ENCODE measurements around the gene MTHFR.

Gene MTHFR

GRCh38 chr1:11805422-11806306 lies at the start of gene MTHFR, which contains the start of gene CLCN6:
MTHFR (minus strand) TSS chr1:11805964; CDS start chr1:11803116, 2,848 bp downstream.
CLCN6 (plus strand) TSS chr1:11806191; CDS start chr1:11806263, 72 bp downstream.
- DNase-seq (ENCODE audit: low read depth): peak; percentile 95
- TF ChIP-seq, protein P1, sequence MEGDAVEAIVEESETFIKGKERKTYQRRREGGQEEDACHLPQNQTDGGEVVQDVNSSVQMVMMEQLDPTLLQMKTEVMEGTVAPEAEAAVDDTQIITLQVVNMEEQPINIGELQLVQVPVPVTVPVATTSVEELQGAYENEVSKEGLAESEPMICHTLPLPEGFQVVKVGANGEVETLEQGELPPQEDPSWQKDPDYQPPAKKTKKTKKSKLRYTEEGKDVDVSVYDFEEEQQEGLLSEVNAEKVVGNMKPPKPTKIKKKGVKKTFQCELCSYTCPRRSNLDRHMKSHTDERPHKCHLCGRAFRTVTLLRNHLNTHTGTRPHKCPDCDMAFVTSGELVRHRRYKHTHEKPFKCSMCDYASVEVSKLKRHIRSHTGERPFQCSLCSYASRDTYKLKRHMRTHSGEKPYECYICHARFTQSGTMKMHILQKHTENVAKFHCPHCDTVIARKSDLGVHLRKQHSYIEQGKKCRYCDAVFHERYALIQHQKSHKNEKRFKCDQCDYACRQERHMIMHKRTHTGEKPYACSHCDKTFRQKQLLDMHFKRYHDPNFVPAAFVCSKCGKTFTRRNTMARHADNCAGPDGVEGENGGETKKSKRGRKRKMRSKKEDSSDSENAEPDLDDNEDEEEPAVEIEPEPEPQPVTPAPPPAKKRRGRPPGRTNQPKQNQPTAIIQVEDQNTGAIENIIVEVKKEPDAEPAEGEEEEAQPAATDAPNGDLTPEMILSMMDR (IDR thresholded peaks at IDR 0.05; ENCODE audit: low read depth, low read length, missing control alignments): no peak

DNA sequence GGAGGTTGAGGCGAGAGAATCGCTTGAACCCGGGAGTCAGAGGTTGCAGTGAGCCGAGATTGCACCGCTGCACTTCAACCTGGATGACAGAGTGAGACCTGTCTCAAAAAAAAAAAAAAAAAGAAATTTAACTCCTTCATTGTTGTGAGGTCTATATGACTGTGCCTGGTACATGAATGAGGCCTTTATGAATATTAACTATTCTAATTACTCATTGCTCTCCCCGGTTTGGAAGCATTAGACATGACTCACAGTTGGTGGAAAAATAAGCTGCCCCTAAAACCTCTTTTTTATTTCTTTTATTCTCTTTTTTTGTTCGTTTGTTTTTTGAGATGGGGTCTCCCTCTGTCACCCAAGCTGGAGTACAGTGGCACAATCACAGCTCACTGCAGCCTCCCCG lies 49.7 kb upstream of the MTHFR start:
- no peak overlapping the region for H3K4me3 ChIP-seq (ENCODE audit: low read depth, low read length)
- TF ChIP-seq, protein P1 (IDR thresholded peaks at IDR 0.05; ENCODE audit: low read depth, low read length, missing control alignments): no peak

More at GRCh38 chr1:11805422-11806306, at the start of gene MTHFR, which contains the start of gene CLCN6:
- H3K4me3 ChIP-seq (ENCODE audit: low read depth, low read length): peak within 1 kb of the TSS; percentile 95

GRCh38 chr1:11854519-11854918 lies 48.8 kb upstream of the MTHFR start:
- no peak for DNase-seq (ENCODE audit: low read depth)
- TF ChIP-seq, protein P1 (IDR thresholded peaks at IDR 0.05; ENCODE audit: low read depth, low read length, missing control alignments): no peak
- H3K4me3 ChIP-seq (ENCODE audit: low read depth, low read length): no peak overlapping the region

More for the DNA sequence above, 49.7 kb upstream of the MTHFR start:
- DNase-seq (ENCODE audit: low read depth): no peak

DNA sequence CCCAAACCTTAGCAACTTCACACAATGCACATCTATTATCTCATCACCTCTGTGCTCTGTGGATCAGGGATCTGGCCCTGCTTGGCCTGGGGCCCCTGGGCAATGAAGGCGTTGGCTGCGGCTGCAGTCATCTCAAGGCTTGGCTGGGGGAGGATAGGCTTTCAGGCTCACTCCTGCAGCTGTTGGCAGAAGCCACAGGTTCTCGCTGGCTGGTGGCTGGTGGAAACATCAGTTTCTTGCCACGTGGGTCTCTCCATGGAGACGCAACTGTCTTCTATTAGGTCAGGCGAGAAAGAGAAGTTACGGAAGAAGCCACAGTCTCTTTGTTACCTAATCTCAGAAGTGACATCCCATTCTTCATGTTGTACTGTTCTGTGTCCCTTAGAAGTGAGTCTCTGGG lies 45.4 kb upstream of the MTHFR start:
- DNase-seq (ENCODE audit: low read depth): no peak
- TF ChIP-seq, protein P1 (IDR thresholded peaks at IDR 0.05; ENCODE audit: low read depth, low read length, missing control alignments): no peak
- H3K4me3 ChIP-seq (ENCODE audit: low read depth, low read length): no peak overlapping the region

- TF ChIP-seq, protein P1 (IDR thresholded peaks at IDR 0.05; ENCODE audit: low read depth, low read length, missing control alignments): no peak
- DNase-seq (ENCODE audit: low read depth): no peak
These were observed 44.4 kb upstream of the MTHFR start for GRCh38 chr1:11850156-11850555.

DNA sequence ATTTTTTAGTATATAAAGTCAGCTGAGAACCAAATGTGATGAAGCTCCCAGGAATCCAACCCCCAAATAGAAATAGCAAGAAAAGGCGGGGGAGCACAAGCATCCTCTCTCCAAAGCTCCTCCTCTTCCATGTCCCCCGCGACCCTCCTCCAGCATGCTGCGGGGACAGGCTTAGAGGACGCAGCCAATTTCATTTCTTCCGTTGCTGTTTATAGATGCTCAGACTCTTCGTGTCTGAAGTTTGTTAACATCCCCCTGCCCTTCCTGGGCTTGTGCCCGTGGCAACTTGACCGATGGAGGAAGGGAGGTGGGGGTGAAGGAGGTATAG lies 42.6 kb upstream of the MTHFR start:
- DNase-seq (ENCODE audit: low read depth): no peak

More at GRCh38 chr1:11850156-11850555, 44.4 kb upstream of the MTHFR start:
- no peak overlapping the region for H3K4me3 ChIP-seq (ENCODE audit: low read depth, low read length)

More for the DNA sequence above, 42.6 kb upstream of the MTHFR start:
- TF ChIP-seq, protein P1 (IDR thresholded peaks at IDR 0.05; ENCODE audit: low read depth, low read length, missing control alignments): no peak
- no peak overlapping the region for H3K4me3 ChIP-seq (ENCODE audit: low read depth, low read length)

All from GM12864 (cell line).